Upper lobe of left lung (tissue), 4 donors: Measurements from ENCODE around the gene CA10.

Experiments
- EP300 ChIP-seq, 4 donors: sonication (generic); formaldehyde crosslinking; IDR thresholded peaks; one replicate each; pipeline ENCODE4 v1.5.1; 2017; ENCODE audit warnings: antibody characterized with exemption in 4 of 4, control low read depth in 2 of 4
- POLR2A ChIP-seq, 4 donors: fragments of 450-650 bp; IDR thresholded peaks; one replicate each; pipeline ENCODE4 v1.5.1; 2016 to 2017; ENCODE audit warnings: antibody characterized with exemption in 4 of 4, mild to moderate bottlenecking in 2 of 4
- POLR2AphosphoS5 ChIP-seq, 2 donors: sonication (generic); formaldehyde crosslinking; IDR thresholded peaks; one replicate each; pipeline ENCODE4 v1.5.1; 2017; ENCODE audit warnings: antibody characterized with exemption in 2 of 2
- TF ChIP-seq, protein P1 (sequence below), 6 experiments: fragments of 450-650 bp in 4 of 6; fragments of 200-600 bp in 2 of 6; sonication (generic) in 2 of 6; IDR thresholded peaks; one replicate each; pipeline ENCODE4 v1.5.1; 2016 to 2019; ENCODE audit warnings: antibody characterized with exemption in 6 of 6

GRCh38 chr17:51666971-51667705 lies 491.4 kb downstream of the CA10 start:
- TF ChIP-seq, protein P1, sequence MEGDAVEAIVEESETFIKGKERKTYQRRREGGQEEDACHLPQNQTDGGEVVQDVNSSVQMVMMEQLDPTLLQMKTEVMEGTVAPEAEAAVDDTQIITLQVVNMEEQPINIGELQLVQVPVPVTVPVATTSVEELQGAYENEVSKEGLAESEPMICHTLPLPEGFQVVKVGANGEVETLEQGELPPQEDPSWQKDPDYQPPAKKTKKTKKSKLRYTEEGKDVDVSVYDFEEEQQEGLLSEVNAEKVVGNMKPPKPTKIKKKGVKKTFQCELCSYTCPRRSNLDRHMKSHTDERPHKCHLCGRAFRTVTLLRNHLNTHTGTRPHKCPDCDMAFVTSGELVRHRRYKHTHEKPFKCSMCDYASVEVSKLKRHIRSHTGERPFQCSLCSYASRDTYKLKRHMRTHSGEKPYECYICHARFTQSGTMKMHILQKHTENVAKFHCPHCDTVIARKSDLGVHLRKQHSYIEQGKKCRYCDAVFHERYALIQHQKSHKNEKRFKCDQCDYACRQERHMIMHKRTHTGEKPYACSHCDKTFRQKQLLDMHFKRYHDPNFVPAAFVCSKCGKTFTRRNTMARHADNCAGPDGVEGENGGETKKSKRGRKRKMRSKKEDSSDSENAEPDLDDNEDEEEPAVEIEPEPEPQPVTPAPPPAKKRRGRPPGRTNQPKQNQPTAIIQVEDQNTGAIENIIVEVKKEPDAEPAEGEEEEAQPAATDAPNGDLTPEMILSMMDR (IDR thresholded peaks at IDR 0.05) = no peak
- TF ChIP-seq POLR2AphosphoS5 (IDR thresholded peaks at IDR 0.05) (no peak), POLR2A (IDR thresholded peaks at IDR 0.05) (no peak), EP300 (IDR thresholded peaks at IDR 0.05) (no peak)
